Measurements from ENCODE around the gene PCOLCE2.

The PCOLCE2 gene

DNA sequence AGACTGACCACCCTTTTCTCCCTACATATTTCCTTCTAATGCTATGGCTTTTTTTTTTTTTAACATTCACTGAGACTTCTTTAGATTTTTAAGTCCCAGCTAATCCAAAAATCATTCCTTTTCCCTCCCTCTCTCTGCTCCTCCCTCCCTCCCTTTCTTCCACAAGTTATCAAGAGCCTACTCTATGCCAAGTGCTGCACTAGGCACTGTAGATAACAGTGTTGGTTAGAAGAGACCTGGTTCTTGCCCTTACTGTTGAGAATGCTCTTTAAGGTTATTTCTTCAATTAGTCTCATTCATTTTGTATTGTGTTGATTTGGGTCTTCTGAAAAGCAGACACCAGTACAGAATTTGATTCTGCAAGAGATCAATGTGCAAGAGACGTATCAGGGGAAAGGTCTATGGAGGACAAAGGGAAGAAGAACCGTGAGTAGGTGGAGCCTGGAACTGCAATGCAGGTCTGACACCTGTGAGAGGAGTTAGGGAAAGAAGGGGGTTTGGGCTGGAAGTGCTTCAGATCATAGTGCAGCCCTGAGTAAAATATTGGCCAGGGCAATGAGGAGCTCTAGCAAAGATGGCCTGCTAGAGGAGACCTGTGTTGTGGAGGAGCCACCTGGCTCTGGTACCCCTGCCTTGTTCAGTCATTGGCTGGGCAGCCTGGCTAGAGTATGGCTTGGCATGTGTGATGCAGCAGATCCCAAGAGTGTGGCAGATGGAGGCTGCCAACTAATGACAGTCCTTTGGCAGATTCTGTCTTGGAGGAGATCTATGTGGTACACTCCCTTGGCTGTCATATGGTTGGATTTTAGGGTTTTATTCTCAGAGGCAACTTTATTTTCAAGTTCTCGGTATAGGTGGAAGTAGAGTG lies 9.7 kb upstream of the PCOLCE2 start:
- H3K36me3 ChIP-seq (replicated peaks): no peaks in the 10 kb centered on the region
- in situ Hi-C loops (cut with HindIII; ENCODE audit: low pct_ligation_motif_present, low sequenced_read_pairs): no loop called here
- H3K4me3 ChIP-seq (ENCODE audit: low read depth, low read length): no peak overlapping the region
- H3K27ac ChIP-seq: no peak overlapping the region
- H3K27me3 ChIP-seq (replicated peaks): no peaks in the 10 kb centered on the region
- no peak for DNase-seq
- TF ChIP-seq, protein P1, sequence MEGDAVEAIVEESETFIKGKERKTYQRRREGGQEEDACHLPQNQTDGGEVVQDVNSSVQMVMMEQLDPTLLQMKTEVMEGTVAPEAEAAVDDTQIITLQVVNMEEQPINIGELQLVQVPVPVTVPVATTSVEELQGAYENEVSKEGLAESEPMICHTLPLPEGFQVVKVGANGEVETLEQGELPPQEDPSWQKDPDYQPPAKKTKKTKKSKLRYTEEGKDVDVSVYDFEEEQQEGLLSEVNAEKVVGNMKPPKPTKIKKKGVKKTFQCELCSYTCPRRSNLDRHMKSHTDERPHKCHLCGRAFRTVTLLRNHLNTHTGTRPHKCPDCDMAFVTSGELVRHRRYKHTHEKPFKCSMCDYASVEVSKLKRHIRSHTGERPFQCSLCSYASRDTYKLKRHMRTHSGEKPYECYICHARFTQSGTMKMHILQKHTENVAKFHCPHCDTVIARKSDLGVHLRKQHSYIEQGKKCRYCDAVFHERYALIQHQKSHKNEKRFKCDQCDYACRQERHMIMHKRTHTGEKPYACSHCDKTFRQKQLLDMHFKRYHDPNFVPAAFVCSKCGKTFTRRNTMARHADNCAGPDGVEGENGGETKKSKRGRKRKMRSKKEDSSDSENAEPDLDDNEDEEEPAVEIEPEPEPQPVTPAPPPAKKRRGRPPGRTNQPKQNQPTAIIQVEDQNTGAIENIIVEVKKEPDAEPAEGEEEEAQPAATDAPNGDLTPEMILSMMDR (IDR thresholded peaks at IDR 0.05; ENCODE audit: low read depth, low read length, missing control alignments): no peak

DNA sequence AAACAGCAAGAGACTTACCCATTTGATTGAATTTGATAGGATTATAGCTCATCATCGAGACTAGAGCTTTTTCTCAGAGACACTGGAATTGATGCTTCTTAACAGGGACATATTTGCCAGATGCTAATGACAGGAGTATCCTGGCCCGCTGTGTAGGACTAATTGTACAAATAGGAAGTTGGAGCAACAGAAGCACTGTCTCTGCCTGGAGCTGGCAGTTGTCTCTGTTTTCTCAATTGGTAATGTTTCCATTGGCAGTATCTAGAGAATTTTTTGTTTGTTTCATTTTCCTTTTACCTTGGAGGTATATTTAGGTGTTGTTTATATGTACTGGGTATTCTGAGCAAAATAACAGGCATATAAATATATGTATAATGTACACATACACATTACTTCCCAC lies 8.9 kb upstream of the PCOLCE2 start:
- DNase-seq: no peak
- in situ Hi-C loops (cut with HindIII; ENCODE audit: low pct_ligation_motif_present, low sequenced_read_pairs): no loop called here
- no peaks in the 10 kb centered on the region for H3K27me3 ChIP-seq (replicated peaks)
- H3K4me3 ChIP-seq (ENCODE audit: low read depth, low read length): no peak overlapping the region
- H3K36me3 ChIP-seq (replicated peaks): no peaks in the 10 kb centered on the region
- H3K27ac ChIP-seq: no peak overlapping the region
- TF ChIP-seq, protein P1 (IDR thresholded peaks at IDR 0.05; ENCODE audit: low read depth, low read length, missing control alignments): no peak

DNA sequence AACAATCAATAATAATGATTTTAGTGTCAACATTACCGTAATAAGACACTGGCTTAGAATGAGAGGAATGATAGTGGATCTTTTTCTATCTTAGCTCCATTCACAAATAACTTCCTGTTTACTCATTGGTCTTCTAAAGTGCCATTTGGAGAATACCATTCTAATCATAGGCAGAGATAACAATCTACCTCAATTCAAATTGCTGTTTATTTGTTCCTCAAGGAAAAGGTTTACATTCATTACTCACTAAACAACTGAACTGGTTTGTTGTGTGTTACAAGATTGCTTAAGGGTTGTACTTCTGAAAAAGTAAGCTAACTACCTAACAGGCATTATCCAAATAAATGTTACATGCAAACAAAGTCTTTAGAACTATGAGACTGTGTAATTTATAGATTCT lies 8.1 kb upstream of the PCOLCE2 start:
- no peak for DNase-seq
- no peak overlapping the region for H3K4me3 ChIP-seq (ENCODE audit: low read depth, low read length)
- in situ Hi-C loops (cut with HindIII; ENCODE audit: low pct_ligation_motif_present, low sequenced_read_pairs): no loop called here
- TF ChIP-seq, protein P1 (IDR thresholded peaks at IDR 0.05; ENCODE audit: low read depth, low read length, missing control alignments): no peak
- H3K27ac ChIP-seq: no peak overlapping the region
- no peaks in the 10 kb centered on the region for H3K36me3 ChIP-seq (replicated peaks)
- H3K27me3 ChIP-seq (replicated peaks): no peaks in the 10 kb centered on the region

DNA sequence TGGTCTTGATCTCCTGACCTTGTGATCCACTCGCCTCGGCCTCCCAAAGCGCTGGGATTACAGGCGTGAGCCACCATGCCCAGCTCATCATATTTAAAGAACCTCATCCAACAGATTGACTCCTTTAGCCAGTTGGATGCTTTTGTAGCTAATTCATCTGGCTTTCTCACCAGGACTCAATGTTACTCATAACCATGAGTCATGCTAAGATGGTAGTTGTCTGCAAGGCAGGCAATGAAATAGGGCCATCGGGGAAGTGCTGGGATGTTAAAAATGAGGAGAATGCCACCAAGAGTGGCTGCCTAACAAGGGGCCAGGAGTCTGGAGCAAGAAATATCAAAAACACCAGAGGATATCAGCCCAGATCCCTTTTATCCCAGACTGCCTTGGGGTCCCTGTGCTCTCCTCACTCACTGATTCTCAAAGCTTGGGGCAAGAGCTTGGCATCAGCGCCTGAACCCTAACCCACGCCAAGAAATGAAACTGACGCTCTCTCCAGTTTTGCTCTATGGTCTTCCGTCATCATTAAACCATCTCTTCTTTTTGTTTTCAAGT lies 7.4 kb upstream of the PCOLCE2 start:
- no peak overlapping the region for H3K4me3 ChIP-seq (ENCODE audit: low read depth, low read length)
- peak; percentile 70 for DNase-seq
- H3K36me3 ChIP-seq (replicated peaks): no peaks in the 10 kb centered on the region
- in situ Hi-C loops (cut with HindIII; ENCODE audit: low pct_ligation_motif_present, low sequenced_read_pairs): no loop called here
- no peak overlapping the region for H3K27ac ChIP-seq
- H3K27me3 ChIP-seq (replicated peaks): no peaks in the 10 kb centered on the region
- TF ChIP-seq, protein P1 (IDR thresholded peaks at IDR 0.05; ENCODE audit: low read depth, low read length, missing control alignments): no peak

DNA sequence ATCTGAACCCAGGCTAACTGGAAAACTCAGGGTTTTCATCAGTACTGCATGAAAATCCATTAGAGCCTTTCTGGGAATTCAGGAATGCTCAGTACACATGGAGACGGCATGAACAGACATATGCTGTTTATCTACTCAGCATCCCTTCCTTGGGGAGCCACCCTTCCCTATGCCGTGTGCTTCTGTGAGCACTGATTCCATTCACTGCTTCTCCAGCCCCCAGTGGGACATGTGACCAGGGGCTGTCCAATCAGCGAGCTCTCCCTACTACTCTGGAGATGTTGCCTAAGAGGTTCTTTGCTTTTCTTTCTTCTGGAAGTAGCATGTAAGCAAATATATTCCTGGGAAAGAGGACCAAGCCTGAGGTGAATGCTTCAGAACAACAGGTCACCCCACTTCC lies 5.6 kb upstream of the PCOLCE2 start:
- no peaks in the 10 kb centered on the region for H3K36me3 ChIP-seq (replicated peaks)

More for the DNA sequence above, 5.6 kb upstream of the PCOLCE2 start:
- Histone ChIP-seq H3K27me3 (replicated peaks) (no peaks in the 10 kb centered on the region), H3K4me3 (ENCODE audit: low read depth, low read length) (no peak overlapping the region), H3K27ac (no peak overlapping the region)
- TF ChIP-seq, protein P1 (IDR thresholded peaks at IDR 0.05; ENCODE audit: low read depth, low read length, missing control alignments): no peak
- no peak for DNase-seq
- in situ Hi-C loops (cut with HindIII; ENCODE audit: low pct_ligation_motif_present, low sequenced_read_pairs): no loop called here

Measured in brain microvascular endothelial cell (primary cell).